T1000 (cell line): ENCODE measurements around the gene RBPJL.

ENCODE experiments used
- DNase-seq: peaks from one replicate; lab custom pipeline; 2025; ENCODE audit warnings: mixed read lengths; lab: John Stamatoyannopoulos, UW

Gene RBPJL

GRCh38 chr20:45362804-45363610, 56.4 kb downstream of the RBPJL start, which contains the start of gene SYS1:
Gene SYS1 (plus strand): TSS chr20:45363156. CDS start chr20:45363532, 376 bp downstream.
- DNase-seq = peak; percentile 99

- no peak for DNase-seq
Observed at GRCh38 chr20:45363611-45364492, 57.2 kb downstream of the RBPJL start.

DNA sequence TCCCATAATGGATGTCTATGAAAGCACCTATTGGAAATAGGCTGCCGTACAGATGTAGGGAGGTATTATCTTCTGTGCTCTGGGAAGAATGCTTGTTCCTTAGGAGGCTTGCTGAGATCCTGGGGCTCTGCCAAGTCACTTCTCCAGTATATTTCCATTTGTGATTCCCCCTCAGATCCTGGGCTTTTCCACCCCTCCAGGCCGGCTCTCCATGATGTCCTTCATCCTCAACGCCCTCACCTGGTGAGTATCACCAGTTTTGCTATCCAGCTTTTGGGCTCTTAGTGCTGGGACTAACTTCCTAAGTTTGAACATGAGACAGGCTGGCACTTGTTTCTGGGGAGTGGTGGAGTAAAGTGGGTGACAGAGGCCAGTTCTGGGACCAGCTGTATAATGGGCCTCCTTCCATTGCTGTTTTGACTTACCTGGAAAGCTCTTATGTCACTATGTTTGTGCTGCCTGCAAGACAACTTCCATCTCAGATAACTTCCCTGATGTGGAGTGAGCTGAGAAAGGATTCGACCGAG, 58.9 kb downstream of the RBPJL start:
- no peak for DNase-seq

- DNase-seq = no peak
Observed at GRCh38 chr20:45366192-45366591, 59.6 kb downstream of the RBPJL start.

- no peak for DNase-seq
Observed at GRCh38 chr20:45366631-45367030, 60.0 kb downstream of the RBPJL start.

DNA sequence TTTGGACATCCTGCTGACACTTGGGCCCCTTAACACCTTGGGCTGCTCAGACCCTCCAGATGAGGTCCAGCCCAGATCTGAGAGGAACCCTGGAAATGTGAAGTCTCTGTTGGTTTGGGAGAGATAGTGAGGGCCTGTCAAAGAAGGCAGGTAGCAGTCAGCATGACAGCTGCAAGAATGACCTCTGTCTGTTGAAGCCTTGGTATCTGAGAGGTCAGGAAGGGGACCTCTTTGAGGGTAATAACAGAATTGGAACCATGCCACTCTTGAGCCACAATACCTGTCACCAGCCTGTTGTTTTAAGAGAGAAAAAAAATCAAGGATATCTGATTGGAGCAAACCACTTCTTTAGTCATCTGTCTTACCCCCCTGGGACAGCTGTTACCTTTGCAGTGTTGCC, 60.5 kb downstream of the RBPJL start:
- no peak for DNase-seq
